Occipital lobe (tissue), 2 donors: Measurements from ENCODE around the gene ACOT7. TPM values are rescaled to one million over a fixed set of nuclear protein-coding genes. Genes with fewer than 3 reads are reported as not detected.
A peak's percentile ranks its signal among the peaks of the same experiment; 100 is the strongest.
"Not testable (repeated sequence)": the region's sequence is repeated elsewhere in the genome, so short reads cannot be mapped to it uniquely, and the experiment has no call there.

Experiments used
- DNase-seq: peaks from one replicate; lab custom pipeline; 2025; lab: John Stamatoyannopoulos, UW
- total RNA-seq: library from RNA; depleted of rRNA; stranded (reverse); fragments of >200 nt; gene quantifications from one replicate; pipeline ENCODE4 v1.2.3, GENCODE V29; 2014

The ACOT7 gene
- total RNA-seq, 1 donor from 2014 or later: 27.0 TPM

DNA sequence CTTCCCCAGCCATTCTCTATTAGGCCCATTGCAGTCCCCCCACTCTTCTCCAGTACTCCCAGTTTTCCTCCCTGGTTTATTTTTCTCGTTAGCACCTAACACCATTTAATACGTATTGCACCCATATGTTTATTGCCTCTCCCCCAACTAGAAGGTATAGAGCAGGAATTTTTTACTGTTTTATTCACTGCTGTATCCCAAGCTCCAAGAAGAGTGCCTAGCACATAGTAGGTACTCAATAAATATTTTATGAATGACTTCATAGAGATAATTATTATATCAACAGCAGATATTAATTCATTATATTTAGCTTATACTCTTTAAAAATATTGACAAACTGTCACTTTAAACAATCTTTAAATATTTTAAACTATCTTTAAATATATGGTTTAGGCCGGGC lies 5.7 kb upstream of the ACOT7 start:
- DNase-seq: no peak

DNA sequence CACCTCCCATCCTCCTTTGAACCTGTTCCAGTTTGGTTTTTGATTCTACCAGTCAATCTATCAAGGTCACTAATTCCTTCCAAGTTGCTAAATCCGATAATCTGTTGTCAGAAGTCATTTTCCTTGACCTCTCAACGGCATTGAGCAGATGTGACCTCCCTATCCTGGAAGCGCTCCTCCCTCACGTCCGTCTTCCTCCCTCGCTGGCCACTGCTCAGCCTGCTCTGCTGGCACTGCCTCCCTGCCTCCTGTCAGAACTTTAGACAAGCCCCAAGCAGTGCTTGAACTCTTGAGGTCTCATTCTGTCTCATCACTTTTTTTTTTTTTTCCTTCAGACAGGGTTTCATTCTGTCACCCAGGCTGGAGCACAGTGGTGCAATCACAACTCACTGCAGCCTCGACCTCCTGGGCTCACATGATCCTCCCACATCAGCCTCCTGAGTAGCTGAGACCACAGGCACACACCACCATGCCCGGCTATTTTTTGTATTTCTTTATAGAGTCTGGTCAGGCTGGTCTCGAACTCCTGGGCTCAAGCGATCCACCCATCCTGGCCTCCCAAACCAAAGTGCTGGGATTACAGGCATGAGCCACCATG lies 4.4 kb upstream of the ACOT7 start:
- DNase-seq: no peak

DNA sequence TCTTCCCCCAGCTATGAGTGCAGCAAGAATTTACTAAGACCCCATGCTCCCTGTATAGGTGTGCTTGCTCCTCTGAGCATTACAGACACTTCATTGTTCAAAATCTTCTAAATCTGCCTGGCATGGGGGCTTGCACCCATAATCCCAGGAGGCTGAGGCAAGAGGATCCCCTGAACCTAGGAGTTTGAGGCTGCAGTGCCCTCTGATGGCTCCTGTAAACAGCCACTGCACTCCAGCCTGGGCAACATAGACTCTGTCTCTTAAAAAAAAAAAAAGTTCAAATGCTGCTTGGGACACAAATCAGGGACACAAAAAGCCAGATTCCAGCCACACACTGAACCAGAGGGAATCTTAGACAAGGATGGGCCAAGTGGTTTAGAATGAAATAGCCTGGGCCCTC lies 3.4 kb upstream of the ACOT7 start:
- DNase-seq: no peak

DNA sequence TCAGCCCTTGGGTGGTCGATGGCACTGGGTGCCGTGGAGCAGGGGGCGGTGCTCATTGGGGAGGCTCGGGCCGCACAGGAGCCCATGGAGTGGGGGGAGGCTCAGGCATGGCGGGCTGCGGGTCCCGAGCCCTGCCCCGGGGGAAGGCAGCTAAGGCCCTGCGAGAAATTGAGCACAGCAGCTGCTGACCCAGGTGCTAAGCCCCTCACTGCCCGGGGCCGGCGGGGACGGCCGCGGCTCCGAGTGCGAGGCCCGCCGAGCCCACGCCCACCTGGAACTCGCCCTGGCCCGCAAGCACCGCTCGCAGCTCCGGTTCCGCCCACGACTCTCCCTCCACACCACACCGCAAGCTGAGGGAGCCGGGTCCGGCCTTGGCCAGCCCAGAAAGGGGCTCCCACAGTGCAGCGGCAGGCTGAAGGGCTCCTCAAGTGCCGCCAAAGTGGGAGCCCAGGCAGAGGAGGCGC lies 2.2 kb upstream of the ACOT7 start:
- not testable (repeated sequence) for DNase-seq

- DNase-seq: not testable (repeated sequence)
Measured at GRCh38 chr1:6395130-6395529, 1.6 kb upstream of the ACOT7 start.

GRCh38 chr1:6392809-6393399 lies 663 bp downstream of the ACOT7 start:
- DNase-seq: no peak

DNA sequence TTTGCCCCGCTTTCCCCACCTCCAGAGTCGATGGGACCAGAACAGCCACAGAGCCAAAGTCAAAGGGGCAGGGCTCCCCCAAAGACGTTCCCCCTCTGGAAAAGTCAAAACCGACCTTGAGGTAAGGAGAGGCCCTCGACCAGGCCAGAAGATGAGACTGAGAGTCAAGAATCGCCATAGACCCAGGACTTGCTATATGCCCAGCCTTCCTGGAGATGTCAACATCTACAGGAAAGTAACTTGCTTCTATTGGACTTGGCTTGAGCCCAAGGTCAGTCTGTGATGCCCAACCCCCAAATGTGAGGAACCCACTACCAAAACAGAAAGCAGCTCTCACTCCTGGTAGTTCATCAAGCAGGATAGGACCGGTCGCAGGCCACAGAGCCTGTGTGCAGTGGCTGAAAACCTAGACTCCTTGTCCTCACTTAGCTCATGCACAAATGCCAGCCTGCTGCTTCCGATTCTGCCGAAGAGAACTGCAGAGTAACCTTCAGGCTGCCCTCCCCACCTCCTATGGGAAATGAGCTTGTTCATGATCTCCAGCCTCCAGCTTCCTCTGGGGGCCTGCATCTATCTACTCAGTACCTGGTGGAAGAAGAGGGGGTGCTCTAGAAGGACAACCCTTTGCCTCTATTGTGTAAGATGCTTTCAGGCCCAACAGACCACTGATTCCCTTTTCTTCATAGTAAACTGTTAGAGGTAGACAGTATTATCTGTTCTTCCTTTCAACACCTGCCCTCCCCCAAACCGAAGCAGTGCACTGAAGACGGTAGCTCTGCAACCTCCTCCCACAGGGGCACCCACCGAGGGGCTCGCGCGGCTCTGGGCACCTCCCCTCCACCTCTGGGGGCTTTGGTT lies 1.4 kb downstream of the ACOT7 start:
- no peak for DNase-seq

DNA sequence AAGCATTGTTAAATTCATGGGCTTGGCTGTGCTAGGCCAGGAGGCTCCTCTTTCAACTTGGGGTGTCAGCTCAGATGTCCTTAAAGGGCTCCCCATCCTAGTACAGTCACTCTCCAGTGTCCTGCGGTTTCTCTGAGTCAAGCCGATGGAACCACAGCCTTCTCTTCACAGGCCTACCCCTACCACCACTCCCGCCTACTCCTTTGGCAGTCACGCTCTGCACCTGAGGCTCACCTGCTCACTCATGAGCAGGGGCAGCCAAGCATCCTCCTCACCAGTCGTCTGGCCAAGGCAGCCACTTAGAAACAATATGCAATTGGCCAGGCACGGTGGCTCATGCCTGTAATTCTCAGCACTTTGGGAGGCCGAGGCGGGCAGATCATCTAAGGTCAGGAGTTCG lies 3.6 kb downstream of the ACOT7 start:
- no peak for DNase-seq

- DNase-seq: no peak
Measured at GRCh38 chr1:6386371-6386949, 7.1 kb downstream of the ACOT7 start.

DNA sequence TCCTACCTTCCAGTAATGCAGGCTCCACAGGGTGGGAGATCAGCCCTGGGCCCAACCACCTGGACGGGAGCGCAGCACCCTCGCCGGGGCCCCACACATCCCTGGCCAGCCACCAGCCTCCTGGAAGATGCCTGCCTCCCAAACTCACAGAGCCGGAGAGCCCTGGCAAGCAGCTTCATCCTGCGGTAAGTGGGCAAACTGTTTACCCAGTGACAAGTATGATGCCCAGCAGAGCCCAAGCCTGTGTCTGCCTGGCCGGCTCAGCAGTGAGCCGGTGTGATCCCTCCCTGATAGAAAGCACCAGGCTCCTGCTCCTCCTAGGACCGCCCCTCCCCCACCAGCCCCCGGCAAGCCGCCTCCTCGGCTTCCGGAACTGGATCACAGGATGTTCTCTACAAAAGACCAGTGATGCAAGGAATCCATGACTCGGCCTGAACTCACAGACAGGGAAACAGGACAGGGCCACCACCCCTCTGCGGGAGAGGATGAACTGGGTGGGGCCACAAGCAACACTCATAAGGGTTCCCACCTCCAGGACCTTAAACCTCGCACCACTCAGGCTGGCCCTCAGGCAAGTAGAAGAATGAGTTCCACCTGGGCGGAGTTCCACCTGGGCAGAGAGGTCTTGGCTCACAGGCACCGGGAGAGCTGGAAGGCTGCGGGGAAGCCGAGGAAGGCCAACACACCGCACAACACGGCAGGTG lies 7.9 kb downstream of the ACOT7 start:
- DNase-seq: peak; percentile 59

DNA sequence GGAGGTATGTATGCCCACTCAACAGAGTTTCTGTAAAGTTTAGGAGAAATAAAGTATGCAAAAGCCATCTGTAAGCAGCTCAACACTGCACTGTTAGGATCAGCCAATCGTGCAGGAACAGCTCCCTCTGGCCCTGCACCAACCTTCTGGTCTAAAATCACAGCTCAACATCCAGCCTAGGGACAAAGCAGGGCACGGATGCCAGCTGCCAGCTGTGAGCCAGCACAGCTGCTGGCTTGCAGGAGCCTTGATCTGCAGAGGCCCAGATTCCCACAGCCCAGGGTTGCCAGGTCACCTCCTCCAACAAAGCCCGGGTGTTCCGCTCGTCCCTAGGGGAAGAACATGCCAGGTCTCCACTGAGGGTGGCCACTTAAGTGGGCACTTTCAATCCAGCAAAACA lies 8.6 kb downstream of the ACOT7 start:
- DNase-seq: peak; percentile 77

- no peak for DNase-seq
Measured at GRCh38 chr1:6384135-6384534, 9.4 kb downstream of the ACOT7 start.

- DNase-seq: no peak
Measured at GRCh38 chr1:6380037-6380436, 13.5 kb downstream of the ACOT7 start.

- DNase-seq: no peak
Measured at GRCh38 chr1:6378096-6378746, 15.3 kb downstream of the ACOT7 start.

- DNase-seq: no peak
Measured at GRCh38 chr1:6373961-6374720, 19.4 kb downstream of the ACOT7 start.

GRCh38 chr1:6372236-6372635 lies 21.3 kb downstream of the ACOT7 start:
- not testable (repeated sequence) for DNase-seq

DNA sequence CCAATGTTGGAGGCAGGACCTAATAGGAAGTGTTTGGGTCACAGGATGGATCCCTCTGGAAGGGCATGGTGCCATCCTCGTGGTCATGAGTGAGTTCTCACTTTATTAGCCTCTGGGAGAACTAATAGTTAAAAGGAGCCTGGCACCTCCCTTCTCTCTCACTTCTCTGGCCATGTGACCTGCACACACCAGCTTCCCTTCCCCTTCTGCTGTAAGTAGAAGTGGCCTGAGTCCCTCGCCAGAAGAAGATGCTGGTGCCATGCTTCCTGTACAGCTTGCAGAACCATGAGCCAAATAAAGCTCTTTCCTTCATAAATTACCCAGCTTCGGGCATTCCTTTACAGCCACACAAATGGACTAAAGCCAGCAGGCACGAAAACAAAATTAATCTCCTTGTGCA lies 23.6 kb downstream of the ACOT7 start:
- DNase-seq: no peak

GRCh38 chr1:6367381-6368012 lies 26.1 kb downstream of the ACOT7 start:
- peak; percentile 68 for DNase-seq

- no peak for DNase-seq
Measured at GRCh38 chr1:6365047-6365446, 28.5 kb downstream of the ACOT7 start.
